HG02885 (cell line): Measurements from ENCODE around the gene TSSK1B.
"Not testable (repeated sequence)": the region's sequence is repeated elsewhere in the genome, so short reads cannot be mapped to it uniquely, and the experiment has no call there.

ENCODE experiments used
- ATAC-seq: cut with Tn5 transposase; IDR thresholded peaks from one replicate; pipeline ENCODE4 v1.9.1; 2021; ENCODE audit warnings: mild to moderate bottlenecking; ENCODE audit not compliant: unreplicated experiment, poor library complexity

The TSSK1B gene, protein sequence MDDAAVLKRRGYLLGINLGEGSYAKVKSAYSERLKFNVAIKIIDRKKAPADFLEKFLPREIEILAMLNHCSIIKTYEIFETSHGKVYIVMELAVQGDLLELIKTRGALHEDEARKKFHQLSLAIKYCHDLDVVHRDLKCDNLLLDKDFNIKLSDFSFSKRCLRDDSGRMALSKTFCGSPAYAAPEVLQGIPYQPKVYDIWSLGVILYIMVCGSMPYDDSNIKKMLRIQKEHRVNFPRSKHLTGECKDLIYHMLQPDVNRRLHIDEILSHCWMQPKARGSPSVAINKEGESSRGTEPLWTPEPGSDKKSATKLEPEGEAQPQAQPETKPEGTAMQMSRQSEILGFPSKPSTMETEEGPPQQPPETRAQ

DNA sequence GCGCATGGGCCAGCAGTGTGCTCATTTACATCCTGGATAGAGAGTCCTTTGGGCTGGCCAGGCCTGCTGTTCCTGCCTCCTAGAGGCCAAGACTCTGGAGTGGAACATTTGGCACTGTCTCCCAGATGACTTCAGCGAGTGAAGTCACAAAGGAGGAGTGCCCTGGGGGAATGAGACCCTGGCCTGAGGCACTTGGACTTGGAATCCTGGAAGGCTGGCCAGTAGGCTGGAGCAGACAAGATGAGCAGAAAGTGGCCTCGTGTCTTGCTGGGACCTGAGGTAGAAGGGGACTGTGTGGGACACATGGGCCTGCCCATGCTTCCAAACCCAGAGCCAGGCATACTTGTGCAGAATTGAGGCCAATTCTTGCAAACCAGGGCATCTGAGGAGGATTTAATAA, at the start of gene TSSK1B:
Gene TSSK1B (minus strand): TSS at position 101 of the 400 bp plus-strand sequence. CDS start 150 bp downstream, outside the sequence.
- no peak for ATAC-seq

- no peak for ATAC-seq
Observed at GRCh38 chr5:113480243-113480642, 45.5 kb upstream of the TSSK1B start.

DNA sequence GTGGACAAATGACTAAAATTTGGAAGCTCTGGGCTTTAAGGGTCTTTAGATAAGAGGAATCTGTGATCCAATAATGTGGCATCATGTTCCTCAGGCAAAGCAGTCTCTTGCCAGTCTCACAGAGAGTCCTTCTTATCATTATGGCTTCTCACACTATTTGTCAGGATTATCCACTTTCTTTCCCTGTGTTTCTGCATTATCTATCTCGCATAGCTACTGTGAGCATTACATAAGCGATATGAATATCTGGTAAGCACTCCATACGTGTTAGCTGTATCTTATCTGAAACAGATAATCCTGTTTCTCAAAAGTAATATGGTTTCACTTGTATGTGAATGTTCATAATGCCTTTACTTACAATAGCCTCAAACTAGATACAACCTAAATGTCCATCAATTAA, 43.9 kb upstream of the TSSK1B start:
- no peak for ATAC-seq

GRCh38 chr5:113474100-113474728, 39.4 kb upstream of the TSSK1B start:
- no peak for ATAC-seq

- no peak for ATAC-seq
Observed at GRCh38 chr5:113463032-113463431, 28.2 kb upstream of the TSSK1B start.

GRCh38 chr5:113457106-113457505, 22.3 kb upstream of the TSSK1B start:
- ATAC-seq = not testable (repeated sequence)

DNA sequence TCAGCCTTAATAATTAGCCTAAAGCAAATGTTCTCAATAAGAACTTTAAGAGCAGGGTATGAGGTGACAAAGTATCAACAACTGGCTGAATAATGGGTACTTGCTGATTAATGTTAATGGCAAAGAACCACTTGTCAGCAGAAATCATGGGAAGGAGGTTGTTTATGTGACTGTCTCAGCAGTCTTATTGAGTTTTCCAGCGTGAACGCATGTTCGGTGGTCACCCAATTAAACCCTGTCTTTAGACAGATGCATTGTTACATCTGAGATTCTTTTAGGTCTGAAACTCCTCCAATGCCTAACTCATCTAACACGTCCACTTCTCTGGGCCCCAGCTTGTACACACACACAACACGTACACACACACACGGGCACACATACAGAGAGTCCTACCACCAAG, 18.2 kb upstream of the TSSK1B start:
- ATAC-seq = no peak

- no peak for ATAC-seq
Observed at GRCh38 chr5:113451797-113452196, 17.0 kb upstream of the TSSK1B start.

- ATAC-seq = no peak
Observed at GRCh38 chr5:113450929-113451328, 16.1 kb upstream of the TSSK1B start.

- no peak for ATAC-seq
Observed at GRCh38 chr5:113450462-113450861, 15.7 kb upstream of the TSSK1B start.

GRCh38 chr5:113448252-113448651, 13.5 kb upstream of the TSSK1B start:
- no peak for ATAC-seq

- no peak for ATAC-seq
Observed at GRCh38 chr5:113447498-113448050, 12.8 kb upstream of the TSSK1B start.

DNA sequence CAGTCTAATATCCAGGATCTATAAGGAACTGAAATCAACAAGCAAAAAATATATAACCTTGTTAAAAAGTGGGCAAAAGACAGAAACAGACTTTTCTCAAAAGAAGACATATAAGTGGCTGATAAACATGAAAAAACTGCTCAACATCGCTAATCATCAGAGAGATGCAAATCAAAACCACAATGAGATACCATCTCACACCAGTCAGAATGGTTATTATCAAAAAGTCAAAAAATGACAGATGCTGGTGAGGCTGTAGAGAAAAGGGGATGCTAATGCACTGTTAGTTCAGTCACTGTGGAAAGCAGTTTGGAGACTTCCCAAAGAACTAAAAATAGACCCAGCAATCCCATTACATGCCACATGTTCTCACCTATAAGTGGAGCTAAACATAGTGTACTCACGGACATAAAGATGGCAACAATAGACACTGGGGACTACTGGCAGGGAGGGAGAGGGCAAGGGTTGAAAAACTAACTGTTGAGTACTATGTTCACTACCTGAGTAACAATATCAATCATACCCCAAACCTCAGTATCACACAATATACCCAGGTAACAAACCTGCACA, 11.7 kb upstream of the TSSK1B start:
- no peak for ATAC-seq

DNA sequence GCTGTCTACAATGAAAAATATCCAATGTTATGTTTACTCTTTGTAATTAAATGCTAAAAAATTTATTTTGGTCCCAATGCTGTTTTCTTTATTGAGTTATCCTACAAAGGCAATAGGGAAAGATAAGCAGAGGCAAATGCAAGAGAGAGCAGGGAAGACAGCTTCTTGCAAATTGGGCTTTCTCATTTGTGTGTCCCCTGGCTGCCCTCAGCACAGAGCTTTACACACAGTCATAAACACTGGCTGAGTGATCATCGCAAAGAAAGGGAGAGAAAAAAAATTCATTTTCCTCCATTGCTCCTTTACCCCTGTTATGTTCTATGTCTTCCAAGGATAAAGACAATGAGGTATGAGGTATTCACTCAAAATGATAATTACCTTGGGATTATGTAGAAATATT, 2.3 kb upstream of the TSSK1B start:
- no peak for ATAC-seq

- ATAC-seq = no peak
Observed at GRCh38 chr5:113435575-113435974, 786 bp upstream of the TSSK1B start.

DNA sequence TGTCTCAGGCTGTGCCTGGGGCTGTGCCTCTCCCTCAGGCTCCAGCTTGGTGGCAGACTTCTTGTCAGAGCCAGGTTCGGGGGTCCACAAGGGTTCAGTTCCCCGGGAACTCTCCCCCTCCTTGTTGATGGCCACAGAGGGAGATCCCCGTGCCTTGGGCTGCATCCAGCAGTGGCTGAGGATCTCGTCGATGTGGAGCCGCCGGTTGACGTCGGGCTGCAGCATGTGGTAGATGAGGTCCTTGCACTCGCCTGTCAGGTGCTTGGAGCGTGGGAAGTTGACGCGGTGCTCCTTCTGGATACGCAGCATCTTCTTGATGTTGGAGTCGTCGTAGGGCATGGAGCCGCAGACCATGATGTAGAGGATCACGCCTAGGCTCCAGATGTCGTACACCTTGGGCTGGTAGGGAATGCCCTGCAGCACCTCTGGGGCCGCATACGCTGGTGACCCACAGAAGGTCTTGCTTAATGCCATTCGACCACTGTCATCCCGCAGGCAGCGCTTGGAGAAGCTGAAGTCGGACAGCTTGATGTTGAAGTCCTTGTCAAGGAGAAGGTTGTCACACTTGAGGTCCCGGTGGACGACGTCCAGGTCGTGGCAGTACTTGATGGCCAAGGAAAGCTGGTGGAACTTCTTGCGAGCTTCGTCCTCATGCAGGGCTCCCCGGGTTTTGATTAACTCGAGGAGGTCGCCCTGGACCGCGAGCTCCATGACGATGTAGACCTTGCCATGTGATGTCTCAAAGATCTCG, 752 bp downstream of the TSSK1B start:
- ATAC-seq = no peak

DNA sequence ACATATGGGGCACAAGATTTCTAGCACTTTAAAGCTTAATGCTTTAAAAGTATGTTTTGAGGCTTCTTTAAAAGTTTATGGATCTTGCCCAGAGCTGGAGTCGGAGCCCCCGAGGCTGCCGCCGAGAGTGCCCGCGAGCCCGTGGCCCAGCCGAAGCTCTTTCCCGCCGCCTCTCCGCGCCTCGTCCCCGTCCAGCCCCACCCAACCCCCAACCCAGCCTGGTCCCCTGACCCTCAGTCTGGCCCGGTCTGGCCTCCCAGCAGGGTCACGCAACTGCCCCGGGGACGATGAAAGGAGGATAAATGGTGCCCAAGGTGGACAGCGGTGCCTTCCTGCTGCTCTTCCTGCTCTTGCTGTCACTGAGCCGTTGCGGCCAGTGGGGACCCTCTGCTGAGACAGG, 1.7 kb downstream of the TSSK1B start:
- no peak for ATAC-seq

GRCh38 chr5:113427871-113428574, 6.8 kb downstream of the TSSK1B start:
- ATAC-seq = no peak

- no peak for ATAC-seq
Observed at GRCh38 chr5:113425909-113426308, 8.9 kb downstream of the TSSK1B start.

DNA sequence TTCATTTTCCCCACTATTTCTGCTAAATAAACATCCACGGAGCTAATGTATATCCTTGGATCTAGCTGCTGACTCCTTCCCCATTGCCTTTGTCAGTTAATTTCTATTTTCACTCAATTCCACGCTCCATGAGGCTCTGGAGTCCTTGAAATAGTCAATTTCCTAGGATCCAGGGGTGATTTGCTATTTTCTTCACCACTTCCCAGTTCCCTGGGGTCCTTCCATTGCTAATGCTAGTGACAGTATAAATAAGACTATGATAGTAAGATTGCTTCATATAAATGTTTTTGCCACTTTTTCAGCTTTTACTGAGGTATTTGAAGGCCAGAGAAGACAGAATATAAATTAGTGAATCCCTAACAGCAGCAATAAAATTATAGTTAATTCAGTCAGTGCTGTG, 13.1 kb downstream of the TSSK1B start:
- ATAC-seq = no peak
